GM23338 (cell line): ENCODE measurements around the gene AKR1E2. TPM values are rescaled to one million over a fixed set of nuclear protein-coding genes. Genes with fewer than 3 reads are reported as not detected.

ENCODE experiments used
- ATAC-seq: fragments of 200-7000 bp; cut with Tn5 transposase; 3 replicates; pipeline ENCODE4 v1.9.1; 2020
- DNase-seq: peaks from one replicate; pipeline ENCODE4 v3.0.0-alpha.2; 2015; ENCODE audit warnings: low spot score
- H2AFZ ChIP-seq: fragments of 200-600 bp; sonication (generic); 2 replicates; pipeline ENCODE4 v1.8.0; 2016; ENCODE audit warnings: antibody characterized with exemption, mild to moderate bottlenecking, moderate library complexity
- H3F3A ChIP-seq: fragments of 200-600 bp; sonication (generic); replicated peaks from 2 replicates; pipeline ENCODE4 v1.8.0; 2017; ENCODE audit warnings: antibody characterized with exemption, mixed run types, low read depth
- H3K27ac ChIP-seq: fragments of 200-600 bp; sonication (generic); 2 replicates; pipeline ENCODE4 v1.6.1; 2016; ENCODE audit warnings: low read depth
- H3K27me3 ChIP-seq: fragments of 200-600 bp; sonication (generic); 2 replicates; pipeline ENCODE4 v1.8.0; 2016; ENCODE audit warnings: mild to moderate bottlenecking, mixed run types, moderate library complexity; ENCODE audit not compliant: insufficient read depth
- H3K36me3 ChIP-seq: fragments of 200-600 bp; sonication (generic); 2 replicates; pipeline ENCODE4 v1.8.0; 2016; ENCODE audit warnings: mild to moderate bottlenecking; ENCODE audit not compliant: insufficient read depth
- H3K4me1 ChIP-seq: fragments of 200-600 bp; sonication (generic); 2 replicates; pipeline ENCODE4 v1.8.0; 2016; ENCODE audit warnings: mild to moderate bottlenecking, moderate library complexity; ENCODE audit not compliant: insufficient read depth
- H3K4me2 ChIP-seq: fragments of 200-600 bp; sonication (generic); 2 replicates; pipeline ENCODE4 v1.7.1; 2017; ENCODE audit warnings: mixed run types
- H3K4me3 ChIP-seq: fragments of 200-600 bp; sonication (generic); 2 replicates; pipeline ENCODE4 v1.6.1; 2016; ENCODE audit warnings: mixed run types
- H3K79me2 ChIP-seq: fragments of 200-600 bp; sonication (generic); replicated peaks from 2 replicates; pipeline ENCODE4 v1.8.0; 2017; ENCODE audit warnings: mild to moderate bottlenecking; ENCODE audit not compliant: insufficient read depth
- H3K9me2 ChIP-seq: fragments of 200-600 bp; sonication (generic); 2 replicates; pipeline ENCODE4 v1.8.0; 2017; ENCODE audit not compliant: insufficient read depth
- H4K20me1 ChIP-seq: fragments of 200-600 bp; sonication (generic); replicated peaks from 2 replicates; pipeline ENCODE4 v1.8.0; 2017; ENCODE audit warnings: mild to moderate bottlenecking; ENCODE audit not compliant: insufficient read depth
- H3K27ac Mint-ChIP-seq: 2 replicates; pipeline ENCODE4 v1.8.0; 2020; ENCODE audit warnings: inconsistent platforms, mild to moderate bottlenecking, moderate library complexity, mixed read lengths
- H3K27me3 Mint-ChIP-seq: 3 replicates; pipeline ENCODE4 v1.8.0; 2022; ENCODE audit warnings: low read depth, mild to moderate bottlenecking, moderate library complexity, mixed read lengths, inconsistent platforms; ENCODE audit not compliant: insufficient read depth, poor library complexity
- H3K36me3 Mint-ChIP-seq: 3 replicates; pipeline ENCODE4 v1.8.0; 2021; ENCODE audit warnings: low read depth, mild to moderate bottlenecking, inconsistent platforms, moderate library complexity, mixed read lengths
- H3K4me1 Mint-ChIP-seq: 3 replicates; pipeline ENCODE4 v1.8.0; 2020; ENCODE audit warnings: mild to moderate bottlenecking, inconsistent platforms, mixed read lengths
- H3K4me3 Mint-ChIP-seq: 3 replicates; pipeline ENCODE4 v1.8.0; 2021; ENCODE audit warnings: moderate library complexity, mild to moderate bottlenecking, inconsistent platforms, mixed read lengths
- H3K9me3 Mint-ChIP-seq: 3 replicates; pipeline ENCODE4 v1.8.0; 2020; ENCODE audit warnings: moderate library complexity, mild to moderate bottlenecking, inconsistent platforms, mixed read lengths
- CREB1 ChIP-seq: fragments of 250-450 bp; sonication (Bioruptor Pico); IDR thresholded peaks from 2 replicates; pipeline ENCODE4 v1.5.0; 2020; ENCODE audit warnings: low read depth, mild to moderate bottlenecking, moderate library complexity
- CTCF ChIP-seq, 2 experiments: fragments of 200-600 bp in 1 of 2; sonication (generic) in 1 of 2; conservative IDR thresholded peaks; 2 replicates each; pipeline versions ENCODE4 v1.5.1 to v1.6.1; 2016 to 2017; ENCODE audit warnings: antibody characterized with exemption in 2 of 2, low read depth in 2 of 2, mild to moderate bottlenecking in 2 of 2, moderate library complexity in 1 of 2
- ETS1 ChIP-seq: IDR thresholded peaks from 2 replicates; pipeline ENCODE4 v1.6.1; 2016; ENCODE audit warnings: antibody characterized with exemption
- EZH2 ChIP-seq: fragments of 200-600 bp; sonication (generic); IDR thresholded peaks from one replicate; pipeline ENCODE4 v1.8.0; 2017; ENCODE audit warnings: antibody characterized with exemption, mild to moderate bottlenecking, low read depth; ENCODE audit not compliant: unreplicated experiment
- NANOG ChIP-seq: IDR thresholded peaks from 2 replicates; pipeline ENCODE4 v1.6.1; 2016; ENCODE audit warnings: antibody characterized with exemption, borderline replicate concordance
- STAT1 ChIP-seq: IDR thresholded peaks from one replicate; pipeline ENCODE4 v1.6.1; 2016; ENCODE audit warnings: antibody characterized with exemption; ENCODE audit not compliant: unreplicated experiment
- ZNF331 ChIP-seq: fragments of 250-450 bp; sonication (Bioruptor Pico); IDR thresholded peaks from 2 replicates; pipeline ENCODE4 v1.5.0; 2020; ENCODE audit warnings: low read depth, mild to moderate bottlenecking, moderate library complexity
- ZNF462 ChIP-seq: fragments of 250-450 bp; sonication (Bioruptor Pico); IDR thresholded peaks from 2 replicates; pipeline ENCODE4 v1.5.0; 2020; ENCODE audit warnings: mild to moderate bottlenecking, moderate library complexity
- long read RNA-seq: library from polyadenylated mRNA; unstranded; transcript quantifications from one replicate; pipeline ENCODE4 v2.0.0, GENCODE V29; 2020; ENCODE audit not compliant: unreplicated experiment
- polyA plus RNA-seq: library from polyadenylated mRNA; unstranded; fragments of >200 nt; fragmentation: Nextera tagmentation; extraction: Ambion mirVana; gene quantifications from 2 replicates; pipeline ENCODE4 v1.2.1, GENCODE V29; 2016
- total RNA-seq: library from RNA; depleted of rRNA; stranded (reverse); fragments of >200 nt; shearing (Covaris generic); gene quantifications from 2 replicates; pipeline ENCODE4 v1.2.3, GENCODE V29; 2014; rRNA removed

Gene AKR1E2
- total RNA-seq, result 3.3 and 4.3 TPM in 2 replicates
- polyA plus RNA-seq, result 2.2 and 3.4 TPM in 2 replicates
- long read RNA-seq, partial matches to known transcripts, result 0 of 1 reads
- long read RNA-seq, other reads (novel, unspliced or antisense), result 1 of 1 reads

GRCh38 chr10:4825868-4826791 is at the start of gene AKR1E2:
TSS of gene AKR1E2 (plus strand) at chr10:4826207. CDS start at chr10:4826325, 118 bp downstream.
- Histone ChIP-seq H3K27me3 (peaks cover 21% of the 10 kb centered on the region; the same call in 1 of the 2 replicates), H4K20me1 (no peaks in the 10 kb centered on the region), H3K4me1 (no peaks in the 10 kb centered on the region; the same call in 1 of the 2 replicates), H3K27ac (no peak within 1 kb of the TSS), H3K79me2 (no peaks in the 10 kb centered on the region; the same call in 1 of the 2 replicates), H3F3A (0 out of 2 replicates have a peak, but pooled peaks cover 2% of the 10 kb centered on the region), H2AFZ (peak within 1 kb of the TSS; percentile 86), H3K4me2 (peak within 1 kb of the TSS; percentile 73), H3K4me3 (peak within 1 kb of the TSS; percentile 51), H3K9me2 (no peaks in the 10 kb centered on the region), H3K36me3 (no peaks in the 10 kb centered on the region)
- no peak within 1 kb of the TSS for H3K27ac Mint-ChIP-seq
- ATAC-seq, result peak; percentile 95
- no peak for TF ChIP-seq ZNF462 (CRISPR knock-in tag)
- no peak for TF ChIP-seq CTCF (conservative IDR thresholded peaks at IDR 0.05; ENCODE audit: low read depth in 2 of 2)
- no peak for TF ChIP-seq ETS1
- TF ChIP-seq EZH2, result no peak
- no peak for TF ChIP-seq NANOG
- TF ChIP-seq CREB1 (CRISPR knock-in tag), result peak; percentile 50; the same call in 1 of the 2 replicates
- no peak for TF ChIP-seq STAT1
- no peak for TF ChIP-seq ZNF331 (CRISPR knock-in tag)
- DNase-seq, result peak; percentile 90
- peaks cover 11% of the 10 kb centered on the region for H3K9me3 Mint-ChIP-seq
- peaks cover 4% of the 10 kb centered on the region; the same call in 1 of the 3 replicates for H3K4me1 Mint-ChIP-seq
- peaks cover 2% of the 10 kb centered on the region; the same call in 2 of the 3 replicates for H3K36me3 Mint-ChIP-seq
- H3K27me3 Mint-ChIP-seq, result peaks cover 16% of the 10 kb centered on the region
- peak within 1 kb of the TSS; percentile 70 for H3K4me3 Mint-ChIP-seq
